ENCODE data around the gene EDA. TPM values are rescaled to one million over a fixed set of nuclear protein-coding genes. Genes with fewer than 3 reads are reported as not detected.

Gene EDA
- total RNA-seq, 4 donors from 2014 or later = 6.2 to 27.0 (median 14.2) TPM

- no peak for DNase-seq
- WGBS, 2 donors = 66 to 70% methylated on average over 2 of the region's 2 CpGs
Measured at GRCh38 chrX:69724307-69724706, 108.4 kb downstream of the EDA start.

GRCh38 chrX:69740317-69740716, 124.4 kb downstream of the EDA start:
- no peak overlapping the region for H3K27ac ChIP-seq
- no peaks in the 10 kb centered on the region for H3K9me3 ChIP-seq
- no peak overlapping the region for H3K4me3 ChIP-seq (replicated peaks in 1 of 3)
- no peaks in the 10 kb centered on the region for H3K36me3 ChIP-seq
- no peaks in the 10 kb centered on the region for H3K27me3 ChIP-seq
- no peaks in the 10 kb centered on the region for H3K4me1 ChIP-seq
- TF ChIP-seq CTCF (IDR thresholded peaks at IDR 0.05) (no peak), POLR2A (IDR thresholded peaks at IDR 0.05) (no peak)
- DNase-seq = no peak
- intact Hi-C loops (cut with DNase I) = no loop called here

More at GRCh38 chrX:69724307-69724706, 108.4 kb downstream of the EDA start:
- H3K4me3 ChIP-seq (replicated peaks in 1 of 3) = no peak overlapping the region
- intact Hi-C loops (cut with DNase I) = no loop called here
- no peak overlapping the region for H3K27ac ChIP-seq
- no peaks in the 10 kb centered on the region for H3K36me3 ChIP-seq
- H3K4me1 ChIP-seq = no peaks in the 10 kb centered on the region
- no peaks in the 10 kb centered on the region for H3K27me3 ChIP-seq
- TF ChIP-seq POLR2A (IDR thresholded peaks at IDR 0.05) (no peak), CTCF (IDR thresholded peaks at IDR 0.05) (no peak)
- H3K9me3 ChIP-seq = no peaks in the 10 kb centered on the region

- Histone ChIP-seq H3K4me3 (replicated peaks in 1 of 3) (no peak overlapping the region), H3K36me3 (no peaks in the 10 kb centered on the region), H3K9me3 (no peaks in the 10 kb centered on the region), H3K27me3 (no peaks in the 10 kb centered on the region), H3K27ac (no peak overlapping the region), H3K4me1 (no peaks in the 10 kb centered on the region)
- intact Hi-C loops (cut with DNase I) = no loop called here
- DNase-seq = no peak
- TF ChIP-seq POLR2A (IDR thresholded peaks at IDR 0.05) (no peak), CTCF (IDR thresholded peaks at IDR 0.05) (no peak)
Measured at GRCh38 chrX:69741721-69742120, 125.8 kb downstream of the EDA start.

- H3K36me3 ChIP-seq = no peaks in the 10 kb centered on the region
- DNase-seq = no peak
- no peak overlapping the region for H3K27ac ChIP-seq
- TF ChIP-seq POLR2A (IDR thresholded peaks at IDR 0.05) = no peak
- TF ChIP-seq CTCF (IDR thresholded peaks at IDR 0.05) = no peak
- no peaks in the 10 kb centered on the region for H3K9me3 ChIP-seq
- no peaks in the 10 kb centered on the region for H3K4me1 ChIP-seq
- no peak overlapping the region for H3K4me3 ChIP-seq (replicated peaks in 1 of 3)
- intact Hi-C loops (cut with DNase I) = no loop called here
- no peaks in the 10 kb centered on the region for H3K27me3 ChIP-seq
Measured at GRCh38 chrX:69746051-69746450, 130.1 kb downstream of the EDA start.

GRCh38 chrX:69748055-69748454, 132.1 kb downstream of the EDA start:
- 90 to 100% methylated on average over 1 of the region's 1 CpG for WGBS, 2 donors
- intact Hi-C loops (cut with DNase I) = no loop called here
- Histone ChIP-seq H3K27me3 (no peaks in the 10 kb centered on the region), H3K9me3 (no peaks in the 10 kb centered on the region), H3K4me1 (no peaks in the 10 kb centered on the region), H3K4me3 (replicated peaks in 1 of 3) (no peak overlapping the region), H3K36me3 (no peaks in the 10 kb centered on the region), H3K27ac (no peak overlapping the region)
- TF ChIP-seq CTCF (IDR thresholded peaks at IDR 0.05) (no peak), POLR2A (IDR thresholded peaks at IDR 0.05) (no peak)
- no peak for DNase-seq

All from thyroid gland (tissue), 4 donors.